ENCODE results near the gene PLS1.

DNA sequence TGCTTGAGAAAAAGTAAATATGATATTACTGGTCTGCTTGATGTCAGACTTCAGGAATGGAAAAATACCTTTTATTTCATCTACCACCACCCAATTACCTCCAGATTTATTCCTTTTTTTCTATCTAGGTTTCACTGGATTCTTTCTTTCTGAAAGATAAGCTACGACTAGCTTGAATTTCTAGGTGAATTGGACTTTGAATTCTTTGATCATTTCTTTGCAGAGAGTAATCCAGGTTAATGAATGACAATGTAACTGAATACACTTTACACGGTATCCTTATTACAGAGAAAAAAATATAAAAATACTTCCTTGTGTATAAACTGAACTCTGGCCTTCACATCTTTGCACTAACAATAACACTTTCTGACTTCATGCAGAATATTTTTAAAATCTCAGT, 68.1 kb downstream of the PLS1 start:
- TF ChIP-seq CTCF (IDR thresholded peaks at IDR 0.05) (no peak), POLR2AphosphoS5 (IDR thresholded peaks at IDR 0.05; ENCODE audit: low read depth, low read length) (no peak), REST (IDR thresholded peaks at IDR 0.05; ENCODE audit: insufficient read depth in 1 of 2, low read depth in 2 of 2, low read length in 1 of 2) (no peak), TCF7L2 (IDR thresholded peaks at IDR 0.05; ENCODE audit: low read depth, low read length) (no peak)
